Ammon's horn (tissue), 1 donor: ENCODE data around the gene QRSL1.
A peak's percentile ranks its signal among the peaks of the same experiment; 100 is the strongest.
"Not testable (repeated sequence)": the region's sequence is repeated elsewhere in the genome, so short reads cannot be mapped to it uniquely, and the experiment has no call there.

Experiments
- DNase-seq: peaks from one replicate; pipeline ENCODE4 v3.0.0-alpha.2; 2016; ENCODE audit warnings: low spot score

Gene QRSL1

DNA sequence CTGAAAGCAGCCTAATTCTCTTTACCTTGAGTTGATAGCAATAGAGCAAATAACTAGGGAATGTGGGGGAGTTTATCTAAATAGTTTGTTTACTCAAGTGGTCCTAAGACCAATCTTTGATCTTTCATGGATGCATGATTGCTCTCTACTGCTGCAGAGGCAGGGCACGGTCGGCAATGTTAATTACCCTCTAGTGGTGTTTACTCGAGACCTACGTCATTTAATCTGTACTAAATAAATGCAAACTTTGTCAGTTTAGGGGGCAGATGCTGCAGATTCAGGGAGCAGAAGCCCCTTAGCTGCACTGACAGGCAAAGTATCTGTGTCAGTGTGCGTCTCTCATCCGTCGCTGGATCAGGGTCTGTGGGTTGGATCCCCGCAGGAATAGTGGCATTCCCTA is 7.0 kb upstream of the QRSL1 start:
- DNase-seq, result no peak

DNA sequence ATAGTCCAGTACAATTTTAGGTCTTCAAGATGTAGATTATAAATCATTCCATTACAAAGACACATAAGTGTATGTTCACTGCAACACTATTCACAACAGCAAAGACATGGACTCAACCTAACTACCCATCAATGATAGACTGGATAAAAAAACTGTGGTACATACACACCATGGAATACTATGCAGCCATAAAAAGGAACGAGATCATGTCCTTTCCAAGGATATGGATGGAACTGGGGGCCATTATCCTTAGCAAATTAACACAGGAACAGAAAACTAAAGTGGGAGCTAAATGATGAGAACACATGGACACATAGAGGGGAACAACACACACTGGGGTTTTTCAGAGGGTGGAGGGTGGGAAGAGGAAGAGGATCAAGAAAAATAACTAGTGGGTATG is 6.3 kb upstream of the QRSL1 start:
- DNase-seq, result no peak

- DNase-seq, result no peak
Measured at GRCh38 chr6:106626485-106626884, 2.9 kb upstream of the QRSL1 start.

- not testable (repeated sequence) for DNase-seq
Measured at GRCh38 chr6:106627760-106628159, 1.6 kb upstream of the QRSL1 start.

- peak; percentile 6 for DNase-seq
Measured at GRCh38 chr6:106628658-106629102, 698 bp upstream of the QRSL1 start.

GRCh38 chr6:106629859-106630163 is 433 bp downstream of the QRSL1 start:
- no peak for DNase-seq

GRCh38 chr6:106630366-106630765 is 988 bp downstream of the QRSL1 start:
- DNase-seq, result no peak

- DNase-seq, result no peak
Measured at GRCh38 chr6:106631346-106631745, 2.0 kb downstream of the QRSL1 start.

- no peak for DNase-seq
Measured at GRCh38 chr6:106634565-106634964, 5.2 kb downstream of the QRSL1 start.

DNA sequence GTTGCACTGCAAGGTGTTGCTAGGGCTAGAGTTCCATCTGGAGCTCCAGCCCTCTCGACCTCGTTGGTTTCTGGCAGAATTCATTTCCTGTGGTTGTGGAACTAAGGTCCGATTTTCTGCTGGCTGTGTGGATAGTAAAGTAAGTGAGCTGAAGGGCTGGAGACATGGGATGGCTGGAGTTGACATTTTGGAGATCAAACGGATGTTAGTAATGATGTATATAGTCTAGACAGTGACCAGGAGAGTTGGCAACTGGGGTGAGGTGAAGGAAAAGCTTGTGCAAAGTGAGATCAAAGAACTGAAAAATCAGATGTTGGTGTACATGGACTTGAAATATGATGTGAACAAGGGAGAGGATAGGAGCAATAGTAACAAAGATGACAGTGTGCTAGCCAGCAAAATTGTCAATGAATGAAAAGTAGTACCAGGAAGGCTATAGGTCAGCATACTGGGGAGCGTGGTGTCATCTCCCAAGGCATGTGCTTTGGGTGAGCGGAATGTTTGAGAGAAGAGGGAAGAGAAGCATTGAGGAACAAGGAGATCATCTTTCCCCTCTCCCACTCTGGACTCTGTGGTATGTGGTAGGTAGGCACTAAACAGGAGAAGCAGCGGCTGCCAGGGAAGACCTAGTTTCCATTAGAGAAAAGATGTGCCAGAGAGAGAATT is 7.8 kb downstream of the QRSL1 start:
- DNase-seq, result peak; percentile 18

- DNase-seq, result no peak
Measured at GRCh38 chr6:106637717-106638341, 8.5 kb downstream of the QRSL1 start.

DNA sequence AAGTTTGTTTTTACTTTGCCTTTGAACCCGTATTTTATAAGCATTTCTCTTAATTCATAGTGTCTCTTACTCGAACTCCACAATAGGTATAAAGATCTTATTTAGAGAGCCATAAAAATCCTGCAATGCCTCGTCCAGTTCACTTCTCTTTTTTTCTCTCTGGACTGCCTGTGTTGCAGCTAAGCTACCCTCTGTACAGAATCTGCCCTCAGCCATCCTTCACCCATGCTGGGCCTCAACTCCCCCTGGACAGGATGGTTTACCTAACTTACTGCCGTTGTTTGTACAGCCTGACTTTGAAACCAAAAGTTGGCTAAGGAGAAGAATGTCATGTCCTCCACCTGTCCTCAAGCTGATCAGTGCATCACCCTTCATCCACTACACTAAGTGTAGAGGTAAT is 10.4 kb downstream of the QRSL1 start:
- no peak for DNase-seq

DNA sequence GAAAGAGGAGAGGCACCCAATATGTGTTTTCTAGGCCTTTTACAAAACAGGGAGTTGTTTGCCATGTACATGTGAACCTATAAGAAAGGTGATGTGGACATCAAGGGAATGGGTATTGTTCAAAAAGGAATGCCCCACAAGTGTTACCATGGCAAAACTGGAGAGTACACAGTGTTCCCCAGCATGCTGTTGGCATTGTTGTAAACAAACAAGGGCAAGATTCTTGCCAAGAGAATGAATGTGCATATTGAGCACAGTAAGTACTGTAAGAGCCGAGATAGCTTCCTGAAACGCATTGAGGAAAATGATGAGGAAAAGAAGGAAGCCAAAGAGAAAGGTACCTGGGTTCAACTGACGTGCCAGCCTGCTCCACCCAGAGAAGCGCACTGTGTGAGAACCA is 13.1 kb downstream of the QRSL1 start:
- DNase-seq, result peak; percentile 11

DNA sequence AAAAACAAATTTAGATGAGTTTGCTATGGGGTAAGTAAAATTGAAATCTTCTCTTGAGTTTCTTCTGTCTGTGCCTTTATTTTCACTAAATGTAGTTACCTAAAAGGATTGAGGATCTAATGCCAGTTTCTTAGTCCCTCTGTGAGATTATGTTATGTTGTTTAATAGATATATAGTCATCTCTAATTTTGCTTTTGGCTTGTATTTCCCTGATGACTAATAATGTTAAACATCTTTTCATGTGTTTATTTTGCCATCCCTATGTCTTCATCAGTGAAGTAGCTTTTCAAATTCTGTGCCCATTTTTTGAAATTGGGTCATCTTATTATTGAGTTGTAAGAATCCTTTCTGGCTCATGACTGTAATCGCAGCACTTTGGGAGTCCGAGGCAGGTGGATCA is 13.7 kb downstream of the QRSL1 start:
- DNase-seq, result no peak

DNA sequence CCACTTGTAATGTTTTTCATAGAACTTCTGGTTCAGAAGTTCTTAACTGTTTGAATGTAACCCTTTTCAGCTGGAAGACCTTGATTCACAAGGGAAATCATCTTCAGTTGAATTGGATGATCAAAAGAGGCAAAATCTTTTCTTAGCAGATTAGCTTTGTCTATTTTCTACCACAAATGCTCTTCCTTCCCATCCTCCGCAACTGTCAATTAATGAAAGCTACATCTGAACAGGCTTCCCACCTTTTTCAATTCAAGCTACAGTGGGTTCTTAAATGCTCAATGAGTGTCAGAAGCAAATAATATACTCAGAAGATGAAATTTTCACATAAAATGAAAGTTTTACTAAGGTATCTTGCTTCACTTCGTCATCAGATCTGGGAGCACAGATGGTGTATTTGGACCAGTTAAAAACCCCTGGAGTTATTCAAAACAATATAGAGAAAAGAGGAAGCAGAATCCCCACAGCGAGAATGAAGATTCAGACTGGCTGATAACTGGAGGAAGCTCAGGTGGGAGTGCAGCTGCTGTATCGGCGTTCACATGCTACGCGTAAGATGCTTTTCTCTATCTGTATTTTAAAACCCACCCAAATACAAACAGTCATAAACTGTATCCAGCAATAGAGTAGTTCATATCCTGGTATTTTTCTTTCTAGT is 19.4 kb downstream of the QRSL1 start:
- no peak for DNase-seq

DNA sequence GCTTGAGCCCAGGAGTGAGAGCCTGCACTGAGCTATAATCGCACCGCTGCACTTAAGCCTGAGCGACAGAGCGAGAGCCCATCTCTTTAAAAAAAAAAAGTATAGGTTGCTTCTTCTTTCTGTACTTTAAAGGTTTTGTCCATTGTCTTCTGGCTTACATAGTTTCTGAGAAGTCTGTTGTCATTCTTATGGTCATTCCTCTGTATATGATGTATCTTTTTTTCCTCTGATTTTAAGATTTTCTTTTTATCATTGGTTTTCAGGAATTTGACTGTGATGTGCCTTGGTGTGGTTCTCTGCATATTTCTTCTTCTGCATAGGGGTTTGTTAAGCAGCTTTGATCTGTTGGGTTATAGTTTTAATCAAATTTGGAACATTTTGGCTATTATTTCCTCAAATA is 29.1 kb downstream of the QRSL1 start:
- DNase-seq, result no peak

GRCh38 chr6:106659859-106660258 is 30.5 kb downstream of the QRSL1 start:
- no peak for DNase-seq

DNA sequence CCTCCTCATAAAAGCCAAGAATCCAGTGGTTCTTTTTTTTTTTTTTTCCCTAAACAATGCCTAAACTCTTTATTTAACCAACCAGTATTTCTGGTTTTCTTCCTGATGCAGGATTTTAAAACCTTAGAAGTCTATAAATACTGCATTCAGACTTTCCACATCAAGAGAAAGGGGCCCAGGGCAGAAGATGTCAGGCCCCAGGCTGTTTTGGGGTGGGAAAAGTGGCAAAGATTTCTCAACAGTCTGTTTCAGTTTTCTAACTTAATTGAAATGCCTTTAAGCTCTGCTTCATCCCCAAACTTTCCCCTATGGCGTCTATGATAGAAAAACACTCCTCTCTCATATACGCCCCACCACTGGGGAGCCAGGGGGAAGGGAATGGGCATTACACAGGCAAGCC is 33.1 kb downstream of the QRSL1 start:
- no peak for DNase-seq

- peak; percentile 27 for DNase-seq
Measured at GRCh38 chr6:106666282-106667021, 37.1 kb downstream of the QRSL1 start.

DNA sequence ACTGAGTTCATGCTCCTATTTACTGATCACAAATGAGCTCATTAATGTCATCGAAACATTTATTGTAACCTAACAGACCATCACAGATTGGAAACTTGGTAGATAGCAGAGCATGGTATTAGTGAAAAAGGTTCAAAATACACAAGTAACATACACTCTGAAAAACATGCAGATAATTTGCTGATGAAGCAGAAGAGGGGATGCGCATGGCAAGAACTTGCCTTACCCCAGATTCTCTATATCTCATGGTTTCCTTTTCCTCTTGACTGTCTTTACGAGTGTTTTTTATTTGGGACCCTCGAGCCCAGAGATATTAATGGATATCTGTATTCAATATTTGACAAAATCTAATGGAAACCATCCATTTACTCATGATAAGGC is 37.6 kb downstream of the QRSL1 start:
- no peak for DNase-seq

DNA sequence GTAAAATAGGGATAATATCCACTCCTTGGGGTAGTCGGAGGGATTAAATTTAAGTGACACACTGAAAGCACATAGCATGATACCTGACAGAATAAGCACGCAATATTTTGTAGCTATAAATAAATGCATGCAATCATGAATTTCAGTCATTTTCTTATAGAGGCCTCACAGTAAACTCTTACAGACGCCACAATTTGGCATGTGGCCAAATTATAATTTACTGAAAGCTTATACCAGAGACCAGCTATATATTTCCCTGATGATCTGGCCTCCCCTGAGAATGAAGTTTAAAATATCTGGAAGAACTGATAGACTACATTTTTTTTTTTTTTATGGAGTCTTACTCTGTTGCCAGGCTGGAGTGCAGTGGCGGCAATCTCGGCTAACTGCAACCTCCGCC is 40.9 kb downstream of the QRSL1 start:
- no peak for DNase-seq

DNA sequence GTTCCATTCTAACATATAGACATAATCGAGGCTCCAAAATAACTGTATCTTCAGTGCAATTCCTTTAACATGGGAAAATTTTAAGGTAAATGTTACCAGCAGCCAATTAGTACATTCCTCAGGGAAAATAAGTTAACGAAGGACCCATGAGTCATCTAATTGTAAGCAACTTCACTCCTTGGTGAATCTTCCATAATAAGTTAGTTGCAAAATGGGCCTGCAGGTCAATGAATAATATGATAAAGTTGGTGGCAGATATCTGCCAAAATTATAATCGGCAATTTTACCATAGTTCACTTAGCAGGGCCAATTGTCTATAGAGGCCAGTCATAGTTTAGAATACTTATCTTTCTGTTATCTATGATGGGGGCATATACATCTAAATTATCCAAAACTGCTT is 42.3 kb downstream of the QRSL1 start:
- DNase-seq, result no peak
